Stomach (tissue), 9 donors: ENCODE results near the gene CYBB. TPM values are rescaled to one million over a fixed set of nuclear protein-coding genes. Genes with fewer than 3 reads are reported as not detected.

Experiments
- DNase-seq, 2 donors: peaks; one replicate each; pipeline versions ENCODE4 v3.0.0 to v3.0.0-alpha.2; 2013 to 2019
- H3K27ac ChIP-seq, 5 donors: fragments of 200-600 bp in 4 of 5; sonication (generic) in 4 of 5; one replicate each; pipeline ENCODE4 v1.5.1; 2013 to 2019; ENCODE audit warnings: mild to moderate bottlenecking in 1 of 5, moderate library complexity in 1 of 5
- H3K27me3 ChIP-seq, 3 donors: fragments of 200-600 bp; sonication (generic); one replicate each; pipeline ENCODE4 v1.5.1; 2017 to 2019; ENCODE audit warnings: mixed run types in 1 of 3
- H3K36me3 ChIP-seq, 4 donors: fragments of 200-600 bp; sonication (generic); 1 replicate in 3 of 4; 2 replicates in 1 of 4; pipeline ENCODE4 v1.5.1; 2016 to 2019
- H3K4me1 ChIP-seq, 4 donors: fragments of 200-600 bp; sonication (generic); one replicate each; pipeline ENCODE4 v1.5.1; 2016 to 2019
- H3K4me3 ChIP-seq, 4 donors: fragments of 200-600 bp; sonication (generic) in 3 of 4; one replicate each; pipeline ENCODE4 v1.5.1; 2016 to 2019; ENCODE audit warnings: mild to moderate bottlenecking in 1 of 4
- H3K9me3 ChIP-seq, 4 donors: fragments of 200-600 bp; sonication (generic); one replicate each; pipeline ENCODE4 v1.5.1; 2016 to 2019
- CTCF ChIP-seq, 7 experiments: fragments of 450-650 bp in 4 of 7; fragments of 200-600 bp in 3 of 7; sonication (generic) in 3 of 7; IDR thresholded peaks; one replicate each; pipeline ENCODE4 v1.5.1; 2016 to 2019; ENCODE audit warnings: antibody characterized with exemption in 7 of 7, control low read depth in 2 of 7, mild to moderate bottlenecking in 1 of 7
- EP300 ChIP-seq: sonication (generic); formaldehyde crosslinking; IDR thresholded peaks from one replicate; pipeline ENCODE4 v1.6.1; 2017; ENCODE audit warnings: antibody characterized with exemption
- POLR2A ChIP-seq, 4 donors: fragments of 450-650 bp; IDR thresholded peaks; one replicate each; pipeline ENCODE4 v1.6.1; 2016; ENCODE audit warnings: antibody characterized with exemption in 4 of 4, control low read depth in 2 of 4, mild to moderate bottlenecking in 1 of 4, moderate library complexity in 1 of 4
- POLR2AphosphoS5 ChIP-seq, 3 donors: sonication (generic); formaldehyde crosslinking; IDR thresholded peaks; one replicate each; pipeline ENCODE4 v1.6.1; 2016; ENCODE audit warnings: antibody characterized with exemption in 3 of 3
- WGBS, 5 donors: extraction: QIAGEN DNeasy Blood & Tissue Kit in 3 of 5; methylation state at CpG; one replicate each; pipeline versions ENCODE4 v1.1.5 to v1.1.7; 2013 to 2018; 5-methylcytosine and 5-hydroxymethylcytosine counted together
- intact Hi-C: fragments of 100-400 bp; cut with DNase I; formaldehyde crosslinking; loops from one replicate; pipeline ENCODE4 v1.15.1; 2023; ENCODE audit warnings: low total_unique reads
- polyA plus RNA-seq, 3 donors: library from polyadenylated mRNA; stranded (reverse); fragments of 200-250 nt; gene quantifications; one replicate each; pipeline ENCODE4 v1.2.3, GENCODE V29; 2013
- total RNA-seq, 5 donors: library from RNA; depleted of rRNA; stranded (reverse); fragments of >200 nt; gene quantifications; one replicate each; pipeline versions ENCODE4 v1.1.0 to v1.2.3, GENCODE V29; 2014 to 2016
- donor health status: healthy with polysubstance abuse.
- donor health status: Bipolar disorder and iron deficiency.
- donor health status: healthy.

Gene CYBB
- total and polyA plus RNA-seq, 8 donors, result 0.58 to 24.4 (median 3.5) TPM

- no peak overlapping the region for H3K27ac ChIP-seq
- H3K9me3 ChIP-seq, result no peaks in the 10 kb centered on the region
- 75 to 91% (median 83%) methylated on average over 1 of the region's 1 CpG for WGBS, 5 donors
- TF ChIP-seq POLR2A (IDR thresholded peaks at IDR 0.05) (no peak), CTCF (IDR thresholded peaks at IDR 0.05) (no peak), POLR2AphosphoS5 (IDR thresholded peaks at IDR 0.05) (no peak), EP300 (no peak)
- DNase-seq, result no peak
- intact Hi-C loops, result loop anchor here (10.0 kb wide), 2 partner anchors 78 to 158 kb away; no protein-coding TSS in a partner anchor
- H3K36me3 ChIP-seq, result no peaks in the 10 kb centered on the region
- peaks cover 0 to 9% (median 0%) of the 10 kb centered on the region in 3 donors for H3K27me3 ChIP-seq
- no peaks in the 10 kb centered on the region for H3K4me1 ChIP-seq
- no peak overlapping the region for H3K4me3 ChIP-seq
These were observed 32.9 kb upstream of the CYBB start for GRCh38 chrX:37746951-37747350.

GRCh38 chrX:37752281-37752680, 27.6 kb upstream of the CYBB start:
- no peak overlapping the region for H3K4me3 ChIP-seq
- no peaks in the 10 kb centered on the region for H3K27me3 ChIP-seq
- WGBS, 5 donors, result 70 to 91% (median 88%) methylated on average over 2 of the region's 2 CpGs

GRCh38 chrX:37752936-37753335, 26.9 kb upstream of the CYBB start:
- no peaks in the 10 kb centered on the region for H3K9me3 ChIP-seq
- H3K4me1 ChIP-seq, result peaks cover 0 to 11% (median 0%) of the 10 kb centered on the region in 4 donors
- H3K36me3 ChIP-seq, result no peaks in the 10 kb centered on the region
- H3K27ac ChIP-seq, result no peak overlapping the region
- H3K4me3 ChIP-seq, result no peak overlapping the region
- no peak for DNase-seq
- no peaks in the 10 kb centered on the region for H3K27me3 ChIP-seq
- intact Hi-C loops, result no loop called here
- TF ChIP-seq POLR2A (IDR thresholded peaks at IDR 0.05), result no peak
- TF ChIP-seq POLR2AphosphoS5 (IDR thresholded peaks at IDR 0.05), result no peak
- TF ChIP-seq CTCF (IDR thresholded peaks at IDR 0.05), result no peak
- no peak for TF ChIP-seq EP300

More at GRCh38 chrX:37752281-37752680, 27.6 kb upstream of the CYBB start:
- no peak for TF ChIP-seq CTCF (IDR thresholded peaks at IDR 0.05)
- no peak for TF ChIP-seq EP300
- no peak for TF ChIP-seq POLR2AphosphoS5 (IDR thresholded peaks at IDR 0.05)
- no peak for TF ChIP-seq POLR2A (IDR thresholded peaks at IDR 0.05)
- intact Hi-C loops, result no loop called here
- no peaks in the 10 kb centered on the region for H3K36me3 ChIP-seq
- H3K9me3 ChIP-seq, result no peaks in the 10 kb centered on the region
- no peak overlapping the region for H3K27ac ChIP-seq
- no peak for DNase-seq
- H3K4me1 ChIP-seq, result peaks cover 0 to 11% (median 0%) of the 10 kb centered on the region in 4 donors

- no peak for TF ChIP-seq CTCF (IDR thresholded peaks at IDR 0.05)
- TF ChIP-seq POLR2AphosphoS5 (IDR thresholded peaks at IDR 0.05), result no peak
- TF ChIP-seq POLR2A (IDR thresholded peaks at IDR 0.05), result no peak
- TF ChIP-seq EP300, result no peak
- no peaks in the 10 kb centered on the region for H3K9me3 ChIP-seq
- no peaks in the 10 kb centered on the region for H3K27me3 ChIP-seq
- WGBS, 5 donors, result 69 to 94% (median 82%) methylated on average over 2 of the region's 2 CpGs
- DNase-seq, result no peak
- no peak overlapping the region for H3K4me3 ChIP-seq
- H3K4me1 ChIP-seq, result peaks cover 0 to 11% (median 0%) of the 10 kb centered on the region in 4 donors
- H3K27ac ChIP-seq, result peak overlapping the region in 1 of 5 donors; percentile 23
- no peaks in the 10 kb centered on the region for H3K36me3 ChIP-seq
- intact Hi-C loops, result no loop called here
These were observed 26.5 kb upstream of the CYBB start for GRCh38 chrX:37753384-37753783.
